22Rv1 (cell line): ENCODE results near the gene BPGM.

ENCODE experiments used
- H3K27ac ChIP-seq: fragments of 450-650 bp; 2 replicates; pipeline ENCODE4 v1.5.1; 2017
- ZFX ChIP-seq: fragments of 450-650 bp; IDR thresholded peaks from 2 replicates; pipeline ENCODE4 v1.6.1; 2017; ENCODE audit warnings: antibody characterized with exemption, borderline replicate concordance
- TF ChIP-seq, protein P1 (sequence below): fragments of 450-650 bp; IDR thresholded peaks from 2 replicates; pipeline ENCODE4 v1.5.1; 2017; ENCODE audit warnings: mild to moderate bottlenecking

The BPGM gene

DNA sequence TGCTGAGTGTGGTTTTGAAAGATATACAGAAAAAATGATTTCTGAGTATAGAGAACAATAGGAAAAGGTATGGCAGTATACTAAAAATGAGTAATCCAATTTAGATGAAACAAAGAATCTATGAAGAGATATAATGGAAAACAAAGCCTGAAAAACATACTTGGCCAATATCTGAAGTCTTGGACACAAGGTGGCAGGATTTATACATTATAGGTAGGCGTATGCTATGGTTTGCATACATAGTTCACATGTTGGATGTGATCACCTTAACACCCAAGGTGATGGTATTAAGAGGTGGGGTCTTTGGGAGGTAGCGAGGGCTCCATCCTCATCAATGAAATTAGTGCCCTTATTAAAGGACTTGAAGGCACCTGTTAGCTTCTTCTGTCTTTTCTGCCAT lies 34.5 kb upstream of the BPGM start:
- H3K27ac ChIP-seq, result no peak overlapping the region
- TF ChIP-seq, protein P1, sequence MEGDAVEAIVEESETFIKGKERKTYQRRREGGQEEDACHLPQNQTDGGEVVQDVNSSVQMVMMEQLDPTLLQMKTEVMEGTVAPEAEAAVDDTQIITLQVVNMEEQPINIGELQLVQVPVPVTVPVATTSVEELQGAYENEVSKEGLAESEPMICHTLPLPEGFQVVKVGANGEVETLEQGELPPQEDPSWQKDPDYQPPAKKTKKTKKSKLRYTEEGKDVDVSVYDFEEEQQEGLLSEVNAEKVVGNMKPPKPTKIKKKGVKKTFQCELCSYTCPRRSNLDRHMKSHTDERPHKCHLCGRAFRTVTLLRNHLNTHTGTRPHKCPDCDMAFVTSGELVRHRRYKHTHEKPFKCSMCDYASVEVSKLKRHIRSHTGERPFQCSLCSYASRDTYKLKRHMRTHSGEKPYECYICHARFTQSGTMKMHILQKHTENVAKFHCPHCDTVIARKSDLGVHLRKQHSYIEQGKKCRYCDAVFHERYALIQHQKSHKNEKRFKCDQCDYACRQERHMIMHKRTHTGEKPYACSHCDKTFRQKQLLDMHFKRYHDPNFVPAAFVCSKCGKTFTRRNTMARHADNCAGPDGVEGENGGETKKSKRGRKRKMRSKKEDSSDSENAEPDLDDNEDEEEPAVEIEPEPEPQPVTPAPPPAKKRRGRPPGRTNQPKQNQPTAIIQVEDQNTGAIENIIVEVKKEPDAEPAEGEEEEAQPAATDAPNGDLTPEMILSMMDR, result no peak; the same call in 1 of the 2 replicates
- no peak for TF ChIP-seq ZFX

DNA sequence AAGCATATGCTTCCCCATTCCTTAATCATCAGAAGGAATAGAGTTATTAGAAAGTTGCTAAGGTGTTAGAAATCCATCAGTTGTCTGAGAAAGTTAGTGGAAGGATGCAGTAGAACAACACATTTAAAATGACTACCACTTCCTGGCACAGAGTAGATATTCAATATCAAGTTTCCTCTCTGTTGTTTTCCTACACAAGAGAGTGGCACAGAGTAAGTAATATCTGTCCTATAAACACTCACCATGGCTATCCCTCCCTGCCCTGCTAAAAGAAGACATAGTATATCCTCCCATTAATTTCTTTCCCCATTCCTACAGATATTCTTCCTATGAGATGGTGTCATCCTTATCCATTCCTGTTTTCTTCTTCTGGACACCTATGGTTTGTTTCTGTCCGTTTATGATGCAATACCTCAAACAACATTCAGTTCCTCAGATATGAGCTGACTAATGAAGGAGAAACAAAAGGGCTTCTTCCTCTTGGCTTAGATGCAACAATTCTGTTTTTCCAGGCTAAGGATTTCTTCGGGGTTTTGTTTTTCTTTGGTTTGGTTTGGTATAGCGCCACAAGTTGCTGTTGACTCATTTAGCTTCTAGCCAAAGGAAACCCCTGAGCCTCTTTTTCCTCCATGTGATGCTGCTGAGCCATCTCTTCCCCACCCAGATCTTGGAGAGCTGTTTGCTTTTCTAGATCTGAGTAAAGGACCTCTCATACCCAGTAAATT lies 32.9 kb upstream of the BPGM start:
- TF ChIP-seq, protein P1, result no peak
- no peak for TF ChIP-seq ZFX
- H3K27ac ChIP-seq, result no peak overlapping the region

DNA sequence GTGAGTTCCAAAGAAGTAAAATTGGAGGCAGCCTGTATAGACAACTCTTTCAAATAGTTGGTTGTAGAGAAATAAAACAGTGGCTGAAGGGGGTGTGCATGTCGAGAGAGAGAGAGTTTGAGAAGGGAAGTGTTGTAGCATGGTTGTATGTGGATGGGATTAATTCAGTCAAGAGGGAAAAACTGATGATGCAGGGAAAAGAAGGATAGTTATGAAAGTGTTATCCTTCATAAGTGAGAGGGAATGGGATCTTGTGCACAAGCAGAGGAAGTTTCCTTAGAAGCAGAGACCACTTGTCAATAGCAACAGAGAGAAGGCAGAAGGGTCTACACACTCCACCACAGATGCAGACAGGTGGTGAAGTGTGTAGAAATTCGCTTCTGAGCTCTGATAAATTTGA lies 30.0 kb upstream of the BPGM start:
- TF ChIP-seq, protein P1, result no peak
- no peak for TF ChIP-seq ZFX
- H3K27ac ChIP-seq, result no peak overlapping the region

DNA sequence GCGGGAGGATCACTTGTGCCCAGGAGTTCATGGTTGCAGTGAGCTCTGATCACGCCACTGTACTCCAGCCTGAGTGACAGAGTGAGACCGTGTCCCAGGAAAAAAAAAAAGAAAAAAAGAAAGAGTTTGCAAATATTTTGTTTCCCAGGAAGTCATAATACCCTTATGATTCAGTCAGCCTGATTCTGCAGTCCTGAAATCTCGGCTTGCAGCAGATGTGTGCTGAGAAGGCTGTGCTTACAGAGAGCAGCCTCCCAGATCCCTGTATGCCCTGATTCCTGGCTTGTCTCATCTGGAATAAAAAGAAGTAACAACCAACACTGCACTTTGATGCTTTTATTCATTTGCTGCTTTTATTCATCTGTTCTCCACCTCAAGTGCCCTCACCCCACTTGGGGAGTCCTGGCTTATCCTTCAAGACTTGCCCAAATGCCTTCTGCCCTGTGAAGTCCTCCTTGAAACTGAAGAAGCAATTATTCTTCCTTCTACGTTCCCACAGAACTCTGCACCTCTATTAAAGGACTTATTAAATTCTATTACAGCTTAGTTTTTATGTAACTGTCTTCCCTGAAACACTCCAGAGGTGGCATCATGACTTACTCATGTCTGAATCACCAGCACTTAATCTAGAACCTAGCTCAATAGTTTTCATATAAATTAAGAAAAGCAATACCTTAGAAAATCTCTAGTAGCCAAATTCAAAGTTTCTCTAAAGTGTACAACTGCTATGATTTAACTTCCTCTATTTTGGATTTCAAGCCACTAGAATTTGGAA lies 27.7 kb upstream of the BPGM start:
- no peak for TF ChIP-seq ZFX
- TF ChIP-seq, protein P1, result no peak
- no peak overlapping the region for H3K27ac ChIP-seq

DNA sequence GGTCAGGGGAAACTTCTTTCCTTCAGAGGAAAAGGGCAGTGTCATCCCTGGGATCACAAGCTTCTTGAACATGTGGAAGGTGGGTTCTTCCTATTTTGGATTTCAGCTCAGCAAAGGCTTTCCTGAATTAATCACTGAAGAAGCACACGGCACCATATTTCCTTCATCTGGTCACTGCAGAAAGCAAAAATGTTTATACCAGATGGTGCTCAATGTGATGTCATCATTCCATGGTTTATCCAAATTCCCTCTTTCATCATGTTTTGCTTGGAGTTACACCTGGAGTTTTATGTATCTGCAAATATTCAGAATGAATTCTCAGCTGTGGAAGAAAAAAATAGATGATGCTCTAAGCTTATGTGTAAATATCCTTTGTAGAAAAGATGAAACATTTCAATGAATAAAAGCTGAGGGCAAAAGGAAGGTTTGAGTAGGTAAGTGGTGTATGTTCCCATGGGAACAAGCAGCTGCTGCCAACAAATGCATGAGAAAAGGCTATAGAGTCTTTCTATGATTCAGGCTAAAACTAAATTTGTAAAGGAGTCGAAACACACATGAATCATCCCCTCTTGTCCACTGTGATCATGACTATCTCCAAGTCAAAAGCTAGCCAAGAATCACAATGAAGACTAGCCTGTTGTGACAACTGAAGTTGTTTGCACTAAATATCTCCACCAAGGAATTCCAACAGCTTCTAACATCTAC lies 26.9 kb upstream of the BPGM start:
- no peak for TF ChIP-seq ZFX
- TF ChIP-seq, protein P1, result no peak

DNA sequence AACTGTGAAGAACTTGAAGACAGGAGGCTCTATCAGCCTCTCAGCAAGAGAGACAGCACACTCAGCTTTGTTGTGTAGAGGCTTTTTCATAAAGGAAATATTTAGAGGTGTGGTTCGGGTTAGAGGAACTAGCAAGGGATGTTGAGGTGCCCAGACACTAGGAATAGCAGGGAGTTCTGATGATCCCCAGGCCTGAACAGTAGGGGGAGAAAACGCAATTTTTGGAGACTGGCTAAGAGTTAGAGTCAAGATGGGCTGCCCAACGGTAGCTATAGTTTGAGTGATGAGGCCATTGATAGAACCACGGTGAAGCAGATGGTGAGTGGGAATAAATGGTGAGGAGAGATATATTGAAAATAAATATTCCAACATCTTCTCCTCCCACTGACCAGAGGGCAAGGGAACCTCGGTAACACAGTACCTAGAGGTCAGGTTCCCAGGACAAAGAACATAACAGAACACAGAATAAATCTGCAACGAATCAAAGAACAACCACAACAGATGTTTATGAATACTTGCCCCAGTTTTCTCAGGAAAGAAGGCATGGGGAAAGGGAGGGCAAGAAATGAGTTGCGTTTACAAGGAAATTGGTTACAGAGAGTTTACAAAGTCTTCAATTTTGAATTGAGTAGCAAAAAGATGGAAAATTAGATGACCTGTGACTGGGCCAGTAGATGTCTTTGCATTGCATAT lies 24.2 kb upstream of the BPGM start:
- TF ChIP-seq, protein P1, result no peak
- TF ChIP-seq ZFX, result no peak
- H3K27ac ChIP-seq, result no peak overlapping the region

More for the DNA sequence above, 26.9 kb upstream of the BPGM start:
- H3K27ac ChIP-seq, result no peak overlapping the region
